NT2/D1 (cell line): ENCODE measurements around the gene DMGDH.

ENCODE experiments used
- SUZ12 ChIP-seq: IDR thresholded peaks from 2 replicates; pipeline ENCODE4 v1.6.1; 2011; ENCODE audit not compliant: insufficient read length, insufficient read depth; ENCODE audit errors: extremely low read depth
- ZNF274 ChIP-seq: IDR thresholded peaks from 2 replicates; pipeline ENCODE4 v1.6.1; 2011; ENCODE audit warnings: mild to moderate bottlenecking, low read depth, low read length

GRCh38 chr5:79021753-79022152, 47.7 kb downstream of the DMGDH start:
- TF ChIP-seq SUZ12 = no peak
- TF ChIP-seq ZNF274 = no peak
